HFFc6 (cell line): ENCODE measurements around the gene POR. TPM values are rescaled to one million over a fixed set of nuclear protein-coding genes. Genes with fewer than 3 reads are reported as not detected.
"Not testable (repeated sequence)": the region's sequence is repeated elsewhere in the genome, so short reads cannot be mapped to it uniquely, and the experiment has no call there.

Source experiments
- DNase-seq: peaks from one replicate; pipeline ENCODE4 v3.0.0-alpha.2; 2018
- H3K27ac Mint-ChIP-seq: 2 replicates; pipeline ENCODE4 v1.8.0; 2020; ENCODE audit warnings: mild to moderate bottlenecking, mixed read lengths
- H3K27me3 Mint-ChIP-seq: 2 replicates; pipeline ENCODE4 v1.8.0; 2021; ENCODE audit warnings: mild to moderate bottlenecking, moderate library complexity, mixed read lengths; ENCODE audit not compliant: insufficient read depth
- H3K36me3 Mint-ChIP-seq: 2 replicates; pipeline ENCODE4 v1.8.0; 2021; ENCODE audit warnings: low read depth, mixed read lengths
- H3K4me1 Mint-ChIP-seq: 2 replicates; pipeline ENCODE4 v1.8.0; 2020; ENCODE audit warnings: low read depth, mixed read lengths
- H3K4me3 Mint-ChIP-seq: 2 replicates; pipeline ENCODE4 v1.8.0; 2020; ENCODE audit warnings: mild to moderate bottlenecking, moderate library complexity, mixed read lengths
- H3K9me3 Mint-ChIP-seq: 2 replicates; pipeline ENCODE4 v1.8.0; 2020; ENCODE audit warnings: mild to moderate bottlenecking, mixed read lengths
- total RNA-seq, 6 experiments: library from RNA; stranded (reverse); fragmentation: NEBNext Ultra II Directional; extraction: Animal tissue kit (Norgen Biotek cat#: 25700); gene quantifications; 2 replicates in 1 of 6; 3 replicates in 5 of 6; pipeline ENCODE4 v1.2.3, GENCODE V29; 2021
- TF ChIP-seq, protein P1 (sequence below): fragments of 200-600 bp; sonication (generic); IDR thresholded peaks from 2 replicates; pipeline ENCODE4 v1.5.0; 2021; ENCODE audit warnings: antibody characterized with exemption, mild to moderate bottlenecking

The POR gene
- total RNA-seq, 6 experiments from 2014 or later: 48.2 to 69.3 (median 49.4) TPM

DNA sequence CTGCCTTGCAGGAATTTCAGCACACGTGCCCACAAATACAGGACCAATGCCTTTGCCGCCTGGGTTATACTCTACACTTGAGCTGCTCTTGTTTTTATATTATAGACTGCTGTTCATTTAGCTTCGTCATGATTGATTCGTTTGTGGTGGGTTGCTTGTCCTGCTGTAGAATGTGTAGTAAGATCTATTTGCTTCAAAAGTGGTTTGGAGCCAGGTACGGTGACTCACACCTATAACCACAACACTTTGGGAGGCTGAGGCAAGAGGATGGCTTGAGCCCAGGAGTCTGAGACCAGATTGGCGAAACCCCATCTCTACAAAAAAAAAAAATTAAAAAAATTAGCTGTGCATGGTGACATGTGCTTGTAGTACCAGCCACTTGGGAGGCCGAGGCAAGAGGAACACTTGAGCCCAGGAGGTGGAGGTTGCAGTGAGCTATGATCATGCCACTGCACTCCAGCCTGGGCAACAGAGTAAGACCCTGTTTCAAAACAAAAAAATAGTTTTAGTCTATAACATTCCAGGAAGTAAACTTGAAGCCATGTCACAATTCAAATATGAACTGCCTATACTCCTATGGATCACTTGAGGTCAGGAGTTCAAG lies 45.1 kb upstream of the POR start:
- Mint-ChIP-seq H3K4me3 (no peak overlapping the region), H3K36me3 (no peaks in the 10 kb centered on the region), H3K9me3 (no peaks in the 10 kb centered on the region), H3K27ac (no peak overlapping the region), H3K4me1 (peaks cover 29% of the 10 kb centered on the region), H3K27me3 (peaks cover 1% of the 10 kb centered on the region)
- no peak for DNase-seq
- TF ChIP-seq, protein P1, sequence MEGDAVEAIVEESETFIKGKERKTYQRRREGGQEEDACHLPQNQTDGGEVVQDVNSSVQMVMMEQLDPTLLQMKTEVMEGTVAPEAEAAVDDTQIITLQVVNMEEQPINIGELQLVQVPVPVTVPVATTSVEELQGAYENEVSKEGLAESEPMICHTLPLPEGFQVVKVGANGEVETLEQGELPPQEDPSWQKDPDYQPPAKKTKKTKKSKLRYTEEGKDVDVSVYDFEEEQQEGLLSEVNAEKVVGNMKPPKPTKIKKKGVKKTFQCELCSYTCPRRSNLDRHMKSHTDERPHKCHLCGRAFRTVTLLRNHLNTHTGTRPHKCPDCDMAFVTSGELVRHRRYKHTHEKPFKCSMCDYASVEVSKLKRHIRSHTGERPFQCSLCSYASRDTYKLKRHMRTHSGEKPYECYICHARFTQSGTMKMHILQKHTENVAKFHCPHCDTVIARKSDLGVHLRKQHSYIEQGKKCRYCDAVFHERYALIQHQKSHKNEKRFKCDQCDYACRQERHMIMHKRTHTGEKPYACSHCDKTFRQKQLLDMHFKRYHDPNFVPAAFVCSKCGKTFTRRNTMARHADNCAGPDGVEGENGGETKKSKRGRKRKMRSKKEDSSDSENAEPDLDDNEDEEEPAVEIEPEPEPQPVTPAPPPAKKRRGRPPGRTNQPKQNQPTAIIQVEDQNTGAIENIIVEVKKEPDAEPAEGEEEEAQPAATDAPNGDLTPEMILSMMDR: no peak

DNA sequence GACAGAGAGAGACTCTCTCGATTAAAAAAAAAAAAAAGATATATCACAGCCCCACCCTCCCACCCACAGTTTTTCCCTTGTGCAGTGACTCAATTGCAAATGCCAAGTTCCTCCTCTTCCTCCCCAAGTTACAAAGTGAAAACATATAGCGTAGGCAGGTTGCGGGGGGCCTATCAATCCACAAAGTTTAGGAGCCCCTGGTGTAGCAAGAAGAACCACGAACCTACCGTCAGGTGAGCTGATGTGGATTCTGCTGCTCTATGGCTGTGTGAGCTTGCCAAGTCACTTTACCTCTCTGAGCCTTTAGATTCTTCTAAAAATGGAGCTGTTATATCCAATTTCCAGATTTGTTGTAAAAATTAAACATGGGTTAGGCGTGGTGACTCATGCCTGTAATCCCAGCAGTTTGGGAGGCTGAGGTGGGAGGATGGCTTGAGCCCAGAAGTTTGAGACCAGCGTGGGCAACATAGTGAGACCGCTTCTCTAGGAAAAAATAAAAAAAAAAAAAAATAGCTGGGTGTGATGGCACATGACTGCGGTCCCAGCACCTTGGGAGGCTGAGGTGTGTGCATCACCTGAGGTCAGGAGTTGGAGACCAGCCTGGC lies 44.3 kb upstream of the POR start:
- no peaks in the 10 kb centered on the region for H3K36me3 Mint-ChIP-seq
- TF ChIP-seq, protein P1: no peak
- no peak overlapping the region for H3K27ac Mint-ChIP-seq
- H3K4me3 Mint-ChIP-seq: no peak overlapping the region
- no peak for DNase-seq
- peaks cover 29% of the 10 kb centered on the region for H3K4me1 Mint-ChIP-seq
- H3K9me3 Mint-ChIP-seq: no peaks in the 10 kb centered on the region
- H3K27me3 Mint-ChIP-seq: no peaks in the 10 kb centered on the region

DNA sequence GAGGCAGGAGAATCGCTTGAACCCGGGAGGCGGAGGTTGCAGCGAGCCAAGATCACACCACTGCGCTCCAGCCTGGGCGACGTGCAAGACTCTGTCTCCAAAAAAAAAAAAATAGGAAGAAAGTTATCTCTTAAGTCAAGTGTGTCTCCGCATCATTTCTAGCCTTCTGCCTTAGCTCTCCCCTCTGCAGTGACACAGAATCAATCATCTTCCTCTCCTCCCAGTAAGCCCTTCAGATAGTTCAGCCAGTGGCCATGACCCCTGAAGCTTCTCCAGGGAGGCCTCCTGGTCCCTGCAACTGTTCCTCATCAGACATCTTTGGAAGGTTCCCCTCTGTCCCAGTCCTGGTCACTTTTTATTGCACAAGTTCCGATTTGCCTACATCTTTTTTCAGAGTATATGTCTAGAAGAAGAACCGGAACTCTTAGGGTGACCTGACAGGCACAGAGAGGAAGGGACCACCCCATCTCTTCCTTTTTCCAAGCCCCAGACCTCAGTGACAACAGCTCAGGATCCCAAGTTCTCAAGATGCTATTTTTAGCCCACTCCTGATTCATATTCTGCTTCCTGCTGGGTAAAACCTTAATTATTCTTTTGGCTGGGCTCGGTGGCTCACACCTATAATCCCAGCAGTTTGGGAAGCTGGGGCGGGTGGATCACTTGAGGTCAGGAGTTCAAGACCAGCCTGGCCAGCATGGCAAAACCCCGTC lies 42.7 kb upstream of the POR start:
- H3K4me3 Mint-ChIP-seq: no peak overlapping the region
- peak overlapping the region; percentile 82 for H3K27ac Mint-ChIP-seq
- TF ChIP-seq, protein P1: no peak
- no peaks in the 10 kb centered on the region for H3K27me3 Mint-ChIP-seq
- H3K4me1 Mint-ChIP-seq: peaks cover 15% of the 10 kb centered on the region
- peak; percentile 28 for DNase-seq
- no peaks in the 10 kb centered on the region for H3K9me3 Mint-ChIP-seq
- no peaks in the 10 kb centered on the region for H3K36me3 Mint-ChIP-seq

DNA sequence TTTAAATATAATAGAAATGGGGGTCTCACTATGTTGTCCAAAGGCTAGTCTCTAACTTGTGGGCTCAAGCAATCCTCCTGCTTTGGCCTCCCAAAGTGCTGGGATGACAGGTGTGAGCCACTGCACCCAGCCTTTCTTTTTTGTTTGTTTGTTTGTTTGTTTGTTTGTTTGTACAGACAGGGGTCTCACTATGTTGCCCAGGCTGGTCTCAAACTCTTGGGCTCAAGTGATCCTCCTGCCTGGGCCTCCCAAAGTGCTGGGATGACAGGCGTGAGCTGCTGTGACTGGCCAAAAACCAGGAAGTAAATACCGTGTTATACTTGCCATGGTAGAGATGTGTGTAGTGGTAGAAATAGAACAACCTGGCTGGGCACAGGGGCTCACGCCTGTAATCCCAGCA lies 40.8 kb upstream of the POR start:
- not testable (repeated sequence) for H3K27ac Mint-ChIP-seq, H3K36me3 Mint-ChIP-seq, H3K27me3 Mint-ChIP-seq, DNase-seq, H3K9me3 Mint-ChIP-seq, H3K4me3 Mint-ChIP-seq
- peaks cover 22% of the 10 kb centered on the region for H3K4me1 Mint-ChIP-seq

DNA sequence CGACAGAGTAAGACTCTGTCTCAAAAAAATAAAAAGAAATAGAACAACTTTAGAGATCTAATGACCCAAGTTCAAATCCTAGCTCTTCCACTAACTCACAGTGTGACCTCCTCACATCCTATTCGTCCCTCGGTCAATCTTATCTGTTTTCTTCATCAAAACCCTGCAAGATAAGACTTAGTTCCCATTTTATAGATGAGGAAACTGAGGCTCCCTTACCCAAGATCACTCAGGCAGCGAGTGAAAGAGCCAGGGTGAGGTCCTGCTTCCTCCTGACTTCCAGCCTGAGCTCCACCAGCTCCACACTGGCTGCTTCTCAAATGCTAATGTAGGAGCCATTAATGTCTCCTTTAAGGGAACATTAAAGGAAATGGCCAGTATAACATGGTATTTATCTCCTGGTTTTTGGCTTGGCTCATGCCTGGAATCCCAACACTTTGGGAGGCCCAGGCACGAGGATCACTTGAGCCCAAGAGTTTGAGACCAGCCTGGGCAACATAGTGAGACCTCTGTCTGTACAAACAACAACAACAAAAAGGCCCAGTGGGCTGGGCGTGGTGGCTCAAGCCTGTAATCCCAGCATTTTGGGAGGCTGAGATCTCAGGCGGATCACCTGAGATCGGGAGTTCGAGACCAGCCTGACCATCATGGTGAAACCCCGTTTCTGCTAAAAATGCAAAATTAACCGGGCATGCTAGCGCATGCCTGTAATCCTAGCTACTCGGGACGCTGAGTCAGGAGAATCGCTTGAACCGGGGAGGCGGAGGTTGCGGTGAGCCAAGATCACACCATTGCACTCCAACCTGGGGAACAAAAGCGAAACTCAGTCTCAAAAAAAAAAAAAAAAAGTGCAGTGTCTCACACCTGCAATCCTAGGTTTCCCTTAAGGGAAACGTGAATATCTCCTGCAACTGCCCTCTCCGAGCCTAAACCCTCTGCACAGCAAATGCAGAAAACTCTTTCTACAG lies 39.6 kb upstream of the POR start:
- DNase-seq: no peak
- TF ChIP-seq, protein P1: no peak
- Mint-ChIP-seq H3K36me3 (no peaks in the 10 kb centered on the region), H3K4me3 (no peak overlapping the region), H3K27me3 (no peaks in the 10 kb centered on the region; the same call in 1 of the 2 replicates), H3K4me1 (peaks cover 30% of the 10 kb centered on the region), H3K9me3 (no peaks in the 10 kb centered on the region), H3K27ac (no peak overlapping the region)
